Naive B cell (primary cell): ENCODE data around the gene OSM. TPM values are rescaled to one million over a fixed set of nuclear protein-coding genes. Genes with fewer than 3 reads are reported as not detected.

Experiments used
- ATAC-seq, 2 donors: fragments of 150-1000 bp; cut with Tn5 transposase; 2 replicates each; pipeline ENCODE4 v1.10.0; 2021; ENCODE audit warnings: low read depth in 2 of 2, mild to moderate bottlenecking in 2 of 2, moderate library complexity in 2 of 2
- DNase-seq: peaks from one replicate; pipeline ENCODE4 v3.0.0; 2022
- H3K27ac Mint-ChIP-seq, 6 donors: one replicate each; pipeline ENCODE4 v1.8.0; 2020 to 2022; ENCODE audit warnings: mild to moderate bottlenecking in 6 of 6, mixed read lengths in 6 of 6, moderate library complexity in 5 of 6, inconsistent platforms in 2 of 6
- H3K27me3 Mint-ChIP-seq, 3 donors: one replicate each; pipeline ENCODE4 v1.8.0; 2021 to 2022; ENCODE audit warnings: mixed read lengths in 3 of 3, mild to moderate bottlenecking in 1 of 3
- H3K36me3 Mint-ChIP-seq, 2 donors: one replicate each; pipeline ENCODE4 v1.8.0; 2020 to 2022; ENCODE audit warnings: mixed read lengths in 2 of 2, inconsistent platforms in 1 of 2, mild to moderate bottlenecking in 1 of 2
- H3K4me1 Mint-ChIP-seq, 3 donors: one replicate each; pipeline ENCODE4 v1.8.0; 2020 to 2022; ENCODE audit warnings: mixed read lengths in 3 of 3, inconsistent platforms in 1 of 3, mild to moderate bottlenecking in 1 of 3, moderate library complexity in 1 of 3
- H3K4me3 Mint-ChIP-seq, 8 donors: one replicate each; pipeline ENCODE4 v1.8.0; 2020 to 2022; ENCODE audit warnings: mild to moderate bottlenecking in 8 of 8, mixed read lengths in 8 of 8, moderate library complexity in 8 of 8, inconsistent platforms in 2 of 8
- H3K9me3 Mint-ChIP-seq, 7 donors: one replicate each; pipeline ENCODE4 v1.8.0; 2020 to 2022; ENCODE audit warnings: mixed read lengths in 7 of 7, mild to moderate bottlenecking in 5 of 7, inconsistent platforms in 2 of 7, moderate library complexity in 1 of 7
- polyA plus RNA-seq, 6 donors: library from polyadenylated mRNA; unstranded; fragments of 300-500 nt; fragmentation: Illumina TruSeq; gene quantifications; one replicate each; pipeline ENCODE4 v1.2.3, GENCODE V29; 2021; ENCODE audit warnings: low read depth in 6 of 6

OSM gene
- polyA plus RNA-seq, 6 donors from 2014 or later = 0.66 to 4.7 (median 1.3) TPM

DNA sequence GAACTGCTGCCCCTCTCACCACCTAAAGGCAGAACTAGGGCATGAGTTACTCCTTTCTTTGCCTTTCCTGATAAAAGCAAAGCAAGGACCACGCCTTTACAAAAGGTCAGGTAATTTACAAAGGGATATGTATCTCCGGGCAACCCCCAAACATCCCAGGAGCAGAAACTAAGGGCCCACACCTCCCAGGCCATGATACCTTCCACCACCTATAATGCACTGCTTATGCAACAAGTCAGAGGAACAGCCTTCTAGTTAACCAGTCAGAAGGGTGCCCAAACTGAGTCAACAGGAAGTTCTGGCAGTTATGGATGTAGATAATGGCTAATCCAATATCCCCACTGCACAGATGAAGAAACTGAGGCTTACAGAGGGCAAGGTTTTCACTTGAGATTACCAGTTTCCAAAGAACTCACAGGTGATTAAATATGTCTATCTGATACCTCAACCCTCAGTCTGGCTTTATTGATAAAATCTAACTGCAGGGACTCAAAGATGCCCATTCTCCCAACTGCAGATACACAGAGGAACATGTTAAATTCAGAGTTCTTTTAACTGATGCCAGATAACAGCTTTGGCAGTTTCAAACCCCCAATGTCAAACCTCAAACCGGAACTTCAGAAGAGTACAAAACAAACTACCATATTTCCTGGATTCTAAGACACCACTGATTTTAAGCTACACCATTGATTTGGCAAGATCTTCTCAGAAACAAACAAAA lies 39.4 kb upstream of the OSM start:
- ATAC-seq (peak; percentile 7 to 10), DNase-seq (no peak)
- peak overlapping the region; percentile 78 to 94 (median 84) for H3K4me3 Mint-ChIP-seq
- H3K9me3 Mint-ChIP-seq = no peaks in the 10 kb centered on the region
- no peaks in the 10 kb centered on the region for H3K36me3 Mint-ChIP-seq
- H3K27ac Mint-ChIP-seq = peak overlapping the region; percentile 89 to 98 (median 96)
- peaks cover 92 to 100% (median 97%) of the 10 kb centered on the region in 3 donors for H3K4me1 Mint-ChIP-seq
- no peaks in the 10 kb centered on the region for H3K27me3 Mint-ChIP-seq

DNA sequence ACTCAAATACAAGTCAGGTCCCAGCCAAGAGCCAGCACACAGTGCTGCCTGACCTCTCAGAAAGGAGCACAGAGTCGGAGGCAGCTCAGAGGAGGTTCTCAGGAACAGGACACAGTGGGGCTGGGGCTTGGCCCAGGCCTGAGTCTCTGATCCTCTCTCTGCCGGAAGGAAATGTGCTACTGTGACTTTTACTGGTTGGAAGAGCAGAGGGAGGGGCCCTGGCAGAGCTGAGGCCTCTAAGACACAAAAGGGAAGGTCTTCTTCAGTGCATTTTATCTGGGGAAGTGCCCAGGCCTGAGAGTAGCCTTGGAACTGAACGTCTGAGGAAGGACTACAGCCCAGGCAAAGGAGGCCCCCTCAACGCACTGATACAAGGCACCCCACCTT lies 38.9 kb upstream of the OSM start:
- Mint-ChIP-seq H3K27me3 (no peaks in the 10 kb centered on the region), H3K4me3 (peak overlapping the region; percentile 78 to 94 (median 84)), H3K9me3 (no peaks in the 10 kb centered on the region), H3K27ac (peak overlapping the region; percentile 53 to 98 (median 94)), H3K36me3 (no peaks in the 10 kb centered on the region), H3K4me1 (peaks cover 88 to 100% (median 97%) of the 10 kb centered on the region in 3 donors)
- DNase-seq (peak; percentile 67), ATAC-seq (peak; percentile 58 to 67)

DNA sequence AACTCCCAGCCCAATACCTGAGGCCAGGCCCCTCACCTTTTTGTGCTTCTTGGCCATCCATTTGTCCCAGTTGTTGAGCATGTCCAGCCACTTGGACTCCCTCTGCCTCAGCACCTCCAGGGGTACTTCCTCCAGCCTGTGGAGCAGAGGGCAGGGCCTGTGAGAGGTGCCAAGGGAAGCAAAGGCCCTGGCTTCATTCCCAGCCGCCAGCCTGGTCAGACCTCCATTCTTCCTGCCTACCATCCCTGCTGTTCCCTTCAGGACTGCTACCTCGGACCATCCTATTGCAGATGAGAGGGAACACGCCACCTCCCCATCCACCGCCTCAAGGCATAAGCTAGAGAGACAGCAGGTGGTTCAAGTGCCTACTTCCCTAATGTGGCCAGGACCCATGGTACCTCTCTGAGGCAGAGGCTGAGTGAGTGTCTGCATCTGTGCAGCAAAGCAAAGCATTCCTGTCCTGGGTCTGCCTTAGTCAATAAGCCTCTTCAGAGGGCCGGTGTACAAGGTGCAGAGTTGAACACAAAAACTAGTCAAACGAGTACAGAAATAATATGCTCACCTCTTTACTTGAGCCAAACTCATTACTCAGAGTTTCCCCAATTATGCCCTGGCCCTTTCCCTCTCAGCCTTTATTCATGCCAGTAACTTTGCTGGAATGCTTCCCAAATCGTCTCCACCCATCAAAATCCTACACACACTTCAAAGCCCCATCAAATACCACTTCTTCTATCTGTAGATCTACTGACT lies 38.0 kb upstream of the OSM start:
- peak overlapping the region; percentile 74 to 98 (median 96) for H3K27ac Mint-ChIP-seq
- H3K4me3 Mint-ChIP-seq = peak overlapping the region; percentile 78 to 94 (median 84)
- H3K27me3 Mint-ChIP-seq = no peaks in the 10 kb centered on the region
- DNase-seq (peak; percentile 69), ATAC-seq (peak; percentile 78 to 83)
- no peaks in the 10 kb centered on the region for H3K9me3 Mint-ChIP-seq
- peaks cover 79 to 99% (median 91%) of the 10 kb centered on the region in 3 donors for H3K4me1 Mint-ChIP-seq
- no peaks in the 10 kb centered on the region for H3K36me3 Mint-ChIP-seq

DNA sequence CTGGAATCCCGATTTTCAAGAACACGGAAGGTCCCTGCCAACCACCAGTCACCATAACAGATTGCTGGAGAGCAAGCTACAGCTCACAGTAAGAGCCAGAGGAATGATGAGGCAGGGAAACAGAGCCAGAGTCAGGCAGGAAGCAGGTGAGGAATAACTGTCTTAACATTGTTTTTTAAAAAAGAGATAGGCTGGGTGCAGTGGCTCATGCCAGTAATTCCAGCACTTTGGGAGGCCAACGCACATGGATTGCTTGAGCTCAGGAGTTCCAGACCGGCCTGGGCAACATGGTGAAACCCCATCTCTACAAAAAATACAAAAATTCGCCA lies 36.1 kb upstream of the OSM start:
- no peak for DNase-seq
- Mint-ChIP-seq H3K4me3 (peak overlapping the region in 7 of 8 donors; percentile 73 to 94 (median 85)), H3K4me1 (peaks cover 72 to 91% (median 84%) of the 10 kb centered on the region in 3 donors), H3K27ac (peak overlapping the region; percentile 50 to 98 (median 89)), H3K9me3 (no peaks in the 10 kb centered on the region), H3K27me3 (no peaks in the 10 kb centered on the region), H3K36me3 (no peaks in the 10 kb centered on the region)
- no peak for ATAC-seq

DNA sequence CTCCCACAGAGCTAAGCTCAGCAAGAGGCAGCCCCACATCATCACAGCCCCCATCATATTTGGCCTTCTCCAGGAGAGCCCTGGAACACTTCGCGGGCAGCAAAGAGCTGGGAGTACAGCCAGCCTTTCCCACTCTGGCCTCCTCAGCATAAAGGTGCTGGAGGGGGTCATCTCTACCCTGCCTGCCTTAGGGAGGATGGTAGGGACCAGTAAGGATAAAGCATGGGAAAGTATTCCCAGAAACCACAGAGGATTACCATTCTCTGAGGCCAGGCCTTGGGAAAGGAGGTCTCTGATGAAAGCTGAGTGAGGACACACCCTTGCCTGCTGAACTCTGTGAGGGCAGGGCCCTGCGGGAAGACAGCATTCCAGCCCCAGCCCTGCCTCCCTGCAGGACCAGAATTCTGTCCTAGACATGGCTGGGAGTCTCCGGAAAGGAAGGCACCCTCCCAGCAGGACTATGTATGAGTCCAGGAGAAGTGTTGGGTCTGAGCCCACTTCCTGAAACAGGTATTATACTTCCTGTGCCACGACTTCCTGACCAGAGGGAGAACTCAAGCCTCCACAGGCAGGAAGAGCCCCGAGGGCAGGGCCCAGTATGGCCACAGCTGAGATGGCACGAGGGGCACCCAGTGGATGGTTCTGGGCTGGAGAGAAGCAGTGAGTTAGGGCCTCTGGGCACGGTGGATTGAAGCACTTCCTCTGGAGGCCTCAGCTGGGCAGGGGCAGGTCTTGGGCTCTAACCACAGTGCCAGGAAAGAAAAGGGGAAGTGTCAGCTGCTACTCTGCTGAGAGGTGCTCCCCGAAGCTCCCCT lies 35.6 kb upstream of the OSM start:
- Mint-ChIP-seq H3K4me3 (peak overlapping the region in 7 of 8 donors; percentile 73 to 94 (median 85)), H3K36me3 (no peaks in the 10 kb centered on the region), H3K9me3 (no peaks in the 10 kb centered on the region), H3K27me3 (no peaks in the 10 kb centered on the region), H3K4me1 (peaks cover 70 to 85% (median 81%) of the 10 kb centered on the region in 3 donors), H3K27ac (peak overlapping the region; percentile 50 to 98 (median 94))
- DNase-seq (peak; percentile 60), ATAC-seq (peak; percentile 50 to 51)

DNA sequence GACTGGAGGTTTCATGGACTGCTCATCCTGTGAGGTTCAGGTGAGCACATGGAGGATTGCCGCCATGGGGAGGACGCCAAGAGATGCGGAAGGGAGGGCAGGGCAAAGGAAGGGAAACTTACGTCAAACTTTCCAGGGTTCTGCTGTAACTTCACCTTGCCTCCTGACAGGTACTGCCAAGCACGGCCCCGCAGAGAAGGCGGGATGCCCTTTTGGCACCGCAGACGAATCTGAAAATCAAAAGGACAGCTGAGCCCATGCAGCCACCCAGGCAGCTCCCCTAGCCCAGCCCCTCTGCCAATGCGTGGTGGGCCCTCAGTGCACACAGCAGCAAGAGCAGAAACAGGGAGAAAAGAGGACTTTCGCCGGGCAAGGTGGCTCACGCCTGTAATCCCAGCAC lies 32.7 kb upstream of the OSM start:
- Mint-ChIP-seq H3K4me3 (peak overlapping the region in 3 of 8 donors; percentile 25 to 82 (median 32)), H3K4me1 (peaks cover 42 to 61% (median 56%) of the 10 kb centered on the region in 3 donors), H3K27ac (peak overlapping the region in 2 of 6 donors; percentile 60 to 70), H3K36me3 (peaks cover 0 to under 1% of the 10 kb centered on the region in 2 donors), H3K9me3 (no peaks in the 10 kb centered on the region), H3K27me3 (no peaks in the 10 kb centered on the region)
- DNase-seq (no peak), ATAC-seq (no peak)

DNA sequence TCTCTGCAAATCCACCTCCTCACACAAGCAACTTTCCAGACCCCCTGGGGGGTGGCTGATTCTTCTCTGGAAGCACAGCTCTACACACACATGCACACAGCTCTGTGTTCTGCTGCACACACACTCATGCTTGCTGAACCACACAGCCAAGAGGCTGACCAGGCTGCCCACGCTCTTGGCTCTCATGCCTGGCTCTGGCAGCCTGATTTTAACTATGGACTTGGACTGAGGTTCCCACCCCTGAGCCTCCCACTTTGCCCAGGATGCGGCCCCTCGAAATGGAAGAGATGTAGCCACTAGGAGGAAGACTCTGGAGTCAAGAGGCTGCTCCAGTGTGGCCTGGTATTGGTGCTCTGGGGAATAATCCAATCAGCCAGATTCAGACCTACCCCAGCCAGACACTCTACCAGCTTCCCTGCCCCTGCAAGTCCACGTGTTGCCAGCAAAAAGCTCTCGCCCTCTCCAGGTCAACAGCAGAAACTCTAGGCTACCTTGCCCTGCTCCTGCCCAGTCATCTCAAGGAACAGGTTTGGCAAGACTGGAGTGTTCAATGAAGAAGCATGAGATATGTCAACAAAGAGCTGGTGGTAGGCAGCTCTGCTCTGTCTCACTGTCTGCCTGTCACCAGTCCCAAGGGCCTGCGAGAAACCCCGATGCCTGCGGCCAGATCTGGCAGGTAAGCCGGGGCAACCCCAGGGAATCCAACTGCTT lies 31.5 kb upstream of the OSM start:
- Mint-ChIP-seq H3K36me3 (peaks cover 5 to 12% of the 10 kb centered on the region in 2 donors), H3K4me1 (peaks cover 40 to 49% (median 46%) of the 10 kb centered on the region in 3 donors), H3K4me3 (peak overlapping the region in 1 of 8 donors; percentile 35), H3K9me3 (no peaks in the 10 kb centered on the region), H3K27me3 (no peaks in the 10 kb centered on the region), H3K27ac (peak overlapping the region in 4 of 6 donors; percentile 52 to 70 (median 58))
- ATAC-seq = no peak
- DNase-seq = no peak

DNA sequence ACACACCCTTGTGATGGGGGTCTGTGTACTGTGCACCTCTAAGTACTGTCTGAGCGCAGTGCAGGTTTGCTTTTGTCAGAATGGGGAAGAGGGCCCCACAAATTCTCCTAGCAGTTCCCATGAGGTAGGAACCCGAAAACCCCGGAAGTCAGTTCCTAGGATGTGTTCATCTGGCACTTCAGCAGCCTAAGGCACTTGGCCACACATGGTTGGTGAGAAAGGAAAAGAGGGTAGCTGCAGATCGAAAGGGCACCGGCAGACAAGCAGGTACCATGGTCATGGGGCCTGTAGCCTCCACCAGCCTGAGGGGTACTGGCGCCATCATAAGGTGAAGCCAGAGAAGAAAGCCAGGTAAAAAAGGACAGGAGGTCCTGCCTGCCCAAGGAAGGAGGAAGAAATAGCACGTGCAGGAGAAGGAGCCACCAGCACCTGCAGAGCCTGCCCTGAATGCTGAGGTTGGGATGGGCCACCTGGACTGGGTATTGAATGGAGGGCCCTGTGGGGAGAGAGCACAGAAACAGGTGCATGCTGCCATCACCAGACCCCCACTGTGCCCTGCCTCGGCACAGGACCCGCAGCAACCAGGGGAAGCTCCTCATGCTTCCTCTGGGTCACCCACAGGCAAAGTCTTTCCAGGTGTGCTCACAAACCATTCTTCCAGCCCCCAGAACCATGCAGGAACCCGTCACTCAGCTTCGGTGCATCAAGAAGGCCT lies 30.8 kb upstream of the OSM start:
- ATAC-seq = no peak
- DNase-seq = no peak
- Mint-ChIP-seq H3K4me3 (no peak overlapping the region), H3K27ac (no peak overlapping the region), H3K27me3 (no peaks in the 10 kb centered on the region), H3K36me3 (peaks cover 5 to 16% of the 10 kb centered on the region in 2 donors), H3K4me1 (peaks cover 35 to 47% (median 38%) of the 10 kb centered on the region in 3 donors), H3K9me3 (no peaks in the 10 kb centered on the region)

DNA sequence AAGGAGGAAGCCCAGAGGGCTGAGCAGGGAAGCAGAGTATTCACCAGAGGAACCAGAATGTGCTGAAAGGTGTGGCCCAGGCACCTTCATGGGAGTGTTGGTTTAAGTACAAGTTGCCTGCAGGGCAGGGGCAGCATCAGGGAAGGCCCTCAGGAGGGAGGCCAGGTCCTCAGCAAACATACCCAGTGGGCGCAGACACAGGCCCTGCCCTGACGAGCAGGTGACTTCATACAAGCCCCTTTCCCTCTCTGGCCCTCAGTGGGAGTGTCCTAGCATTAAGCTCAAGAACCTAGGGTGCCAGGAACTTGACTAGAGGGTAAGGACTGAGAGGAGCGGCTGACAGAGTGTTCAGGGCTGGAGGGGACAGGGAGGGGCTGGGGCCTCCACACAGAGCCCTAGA lies 30.2 kb upstream of the OSM start:
- Mint-ChIP-seq H3K27ac (peak overlapping the region in 2 of 6 donors; percentile 53 to 70), H3K4me3 (no peak overlapping the region), H3K9me3 (no peaks in the 10 kb centered on the region), H3K36me3 (peaks cover 5 to 16% of the 10 kb centered on the region in 2 donors), H3K27me3 (no peaks in the 10 kb centered on the region), H3K4me1 (peaks cover 29 to 41% (median 36%) of the 10 kb centered on the region in 3 donors)
- ATAC-seq (no peak), DNase-seq (no peak)

DNA sequence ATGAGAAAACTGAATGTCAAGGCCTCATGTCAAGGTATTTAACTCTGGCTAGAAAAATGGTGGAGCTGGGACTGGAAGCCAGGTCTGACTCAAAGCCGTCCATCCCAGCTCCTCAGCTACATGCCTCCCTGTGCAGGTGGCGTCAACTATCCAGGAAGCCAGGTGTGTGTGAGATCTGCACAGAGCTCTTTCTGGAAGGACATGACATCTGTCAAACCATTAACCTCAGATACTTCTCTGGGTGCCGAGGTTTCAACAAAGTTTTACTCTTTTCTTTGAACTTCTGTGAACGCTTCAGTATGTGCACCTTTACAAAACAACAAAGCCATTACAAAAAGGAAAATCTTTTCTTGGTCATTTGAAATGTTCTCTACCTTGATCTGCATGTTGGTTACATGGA lies 29.7 kb upstream of the OSM start:
- H3K27ac Mint-ChIP-seq = peak overlapping the region in 1 of 6 donors; percentile 70
- no peaks in the 10 kb centered on the region for H3K27me3 Mint-ChIP-seq
- DNase-seq (no peak), ATAC-seq (no peak)
- H3K4me1 Mint-ChIP-seq = peaks cover 29 to 41% (median 36%) of the 10 kb centered on the region in 3 donors
- H3K9me3 Mint-ChIP-seq = no peaks in the 10 kb centered on the region
- H3K36me3 Mint-ChIP-seq = peaks cover 5 to 16% of the 10 kb centered on the region in 2 donors
- H3K4me3 Mint-ChIP-seq = no peak overlapping the region

DNA sequence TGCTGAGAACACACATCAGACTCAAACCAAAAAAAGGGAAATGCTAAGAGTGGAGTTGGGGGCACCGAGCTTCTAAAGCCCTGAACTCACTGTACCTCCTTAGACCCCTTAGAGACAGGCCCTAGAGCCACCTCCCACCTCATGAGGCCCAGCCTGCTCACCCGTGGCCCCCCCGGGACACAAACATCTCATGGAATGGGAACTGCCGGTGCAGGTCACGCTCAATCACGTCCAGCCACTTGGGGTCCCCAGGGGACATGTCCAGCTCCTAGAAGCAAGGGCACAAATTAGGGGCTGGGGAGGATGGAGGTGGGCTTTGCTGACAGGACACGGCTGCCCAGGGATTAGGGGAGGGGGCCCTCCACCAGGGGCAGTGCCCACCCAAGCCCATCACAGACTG lies 28.9 kb upstream of the OSM start:
- H3K36me3 Mint-ChIP-seq = peaks cover 5 to 16% of the 10 kb centered on the region in 2 donors
- ATAC-seq = no peak
- H3K4me1 Mint-ChIP-seq = peaks cover 25 to 39% (median 36%) of the 10 kb centered on the region in 3 donors
- no peaks in the 10 kb centered on the region for H3K9me3 Mint-ChIP-seq
- peak overlapping the region in 2 of 6 donors; percentile 52 to 83 for H3K27ac Mint-ChIP-seq
- H3K4me3 Mint-ChIP-seq = no peak overlapping the region
- no peaks in the 10 kb centered on the region for H3K27me3 Mint-ChIP-seq
- no peak for DNase-seq

DNA sequence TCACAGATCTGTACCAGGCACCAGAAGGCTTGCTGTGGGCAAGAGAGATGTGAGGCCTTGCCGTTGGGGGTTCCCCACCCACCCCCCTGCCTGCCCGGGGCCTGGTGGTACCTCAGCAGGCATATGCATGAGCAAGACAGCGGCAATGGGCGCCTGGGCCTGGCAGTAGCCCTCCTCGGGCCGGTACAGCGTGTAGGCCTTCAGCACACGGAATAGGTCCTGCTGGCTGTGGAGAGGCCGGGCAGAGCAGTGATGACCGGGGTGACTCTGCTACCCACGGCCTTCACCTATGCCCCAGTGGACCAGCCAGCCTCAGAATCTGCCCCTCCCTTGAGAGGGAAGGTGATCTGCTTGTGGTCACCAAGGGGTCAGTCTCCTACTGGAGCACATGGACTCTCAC lies 28.2 kb upstream of the OSM start:
- Mint-ChIP-seq H3K4me3 (no peak overlapping the region), H3K27ac (no peak overlapping the region), H3K36me3 (peaks cover 5 to 16% of the 10 kb centered on the region in 2 donors), H3K4me1 (peaks cover 30 to 40% (median 39%) of the 10 kb centered on the region in 3 donors), H3K27me3 (no peaks in the 10 kb centered on the region), H3K9me3 (no peaks in the 10 kb centered on the region)
- no peak for ATAC-seq
- DNase-seq = no peak
